ENCODE data around the gene SF3A1. TPM values are rescaled to one million over a fixed set of nuclear protein-coding genes. Genes with fewer than 3 reads are reported as not detected.

SF3A1 gene
- total and polyA plus RNA-seq, 2 of the 8 experiments (the other 6 are each of a cell fraction or from before 2014, with no cell fraction given), result 27.8 to 285 TPM

- Histone ChIP-seq H2AFZ (ENCODE audit: low read length) (no peak overlapping the region), H3K9me3 (ENCODE audit: insufficient read depth in 2 of 2, low read depth in 1 of 2, low read length in 1 of 2) (no peaks in the 10 kb centered on the region), H3K18ac (ENCODE audit: extremely low read depth, low read length) (no peak overlapping the region), H3K4me2 (ENCODE audit: insufficient read depth in 1 of 2, low read depth in 2 of 2, low read length in 2 of 2) (no peak overlapping the region), H3K79me1 (ENCODE audit: low read depth, low read length) (no peaks in the 10 kb centered on the region), H2BK15ac (ENCODE audit: low read length) (no peak overlapping the region), H3K9ac (replicated peaks in 1 of 4; ENCODE audit: extremely low read depth in 1 of 4, low read depth in 3 of 4, low read length in 3 of 4) (no peak overlapping the region), H4K91ac (replicated peaks; ENCODE audit: insufficient read length, low read length) (no peak overlapping the region), H3K27ac (ENCODE audit: low read depth, low read length) (no peak overlapping the region), H2AK5ac (ENCODE audit: low read depth, low read length) (no peak overlapping the region), H3K27me3 (replicated peaks in 1 of 4; ENCODE audit: control insufficient read depth in 3 of 4, extremely low read depth in 1 of 4, insufficient read depth in 3 of 4, low read length in 3 of 4) (no peaks in the 10 kb centered on the region), H3K23ac (ENCODE audit: insufficient read length) (no peak overlapping the region), H2BK20ac (ENCODE audit: low read length) (no peak overlapping the region), H3K14ac (ENCODE audit: insufficient read length) (no peak overlapping the region), H3K36me3 (ENCODE audit: control insufficient read depth in 2 of 4, insufficient read depth in 4 of 4, low read length in 3 of 4) (no peaks in the 10 kb centered on the region), H4K20me1 (replicated peaks in 1 of 2; ENCODE audit: control insufficient read depth in 1 of 2, insufficient read depth in 2 of 2, low read length in 2 of 2) (no peaks in the 10 kb centered on the region), H2BK5ac (ENCODE audit: low read depth, low read length) (no peak overlapping the region; the same call in 1 of the 2 replicates), H3K4ac (replicated peaks; ENCODE audit: insufficient read length, low read depth, low read length) (no peak overlapping the region), H2BK120ac (replicated peaks; ENCODE audit: low read depth, low read length) (no peak overlapping the region), H3K23me2 (ENCODE audit: low read depth, low read length) (no peaks in the 10 kb centered on the region), H3K79me2 (ENCODE audit: control insufficient read depth in 1 of 2, insufficient read depth in 2 of 2, low read length in 2 of 2) (no peaks in the 10 kb centered on the region), H3K56ac (replicated peaks; ENCODE audit: insufficient read length, low read depth, low read length) (no peak overlapping the region), H4K8ac (ENCODE audit: extremely low read depth, insufficient read depth, low read length) (no peak overlapping the region), H2BK12ac (ENCODE audit: low read depth, low read length) (no peak overlapping the region), H3K4me3 (ENCODE audit: extremely low read depth in 1 of 4, insufficient read depth in 2 of 4, low read depth in 3 of 4, low read length in 4 of 4) (no peak overlapping the region), H4K5ac (ENCODE audit: insufficient read length, low read depth, low read length) (no peak overlapping the region), H3K4me1 (replicated peaks in 1 of 4; ENCODE audit: control insufficient read depth in 3 of 4, insufficient read depth in 4 of 4, low read length in 3 of 4) (no peaks in the 10 kb centered on the region; a peak in 1 of 7 replicates)
- ChIA-PET CTCF (ENCODE audit: partially characterized antibody) (interaction anchor here (0.9 to 5.7 kb wide), 8 partner anchors 9 to 190 kb away, joined by 3 to 31 read pairs (median 5); partner anchors contain the start of genes CASTOR1 and TBC1D10A), POLR2A (ENCODE audit: partially characterized antibody) (interaction anchor here (0.8 kb wide), 1 partner anchor 58 kb away, joined by 3 read pairs; the partner anchor contains the start of genes CCDC157 and SF3A1)
- 90% methylated on average over 9 of the region's 9 CpGs; no CpG with 5 or more reads in 1 of the 2 experiments for WGBS, 2 experiments (ENCODE audit: extremely low coverage in 1 of 2, insufficient coverage in 1 of 2, insufficient read length in 1 of 2, insufficient replicate concordance in 2 of 2, low coverage in 1 of 2, low lambda C conversion rate in 2 of 2, missing lambda C conversion rate in 1 of 2)
- TF ChIP-seq SIN3A (conservative IDR thresholded peaks at IDR 0.05 in 1 of 2, IDR thresholded peaks at IDR 0.05 in 1 of 2; ENCODE audit: low read depth in 1 of 2, low read length in 2 of 2) (no peak), CBX8 (IDR thresholded peaks at IDR 0.05; ENCODE audit: borderline replicate concordance, low read depth, low read length) (no peak), CTCF (IDR thresholded peaks at IDR 0.05; ENCODE audit: control extremely low read depth in 1 of 3, insufficient read depth in 1 of 3, low read depth in 1 of 3, low read length in 3 of 3) (no peak), TEAD4 (IDR thresholded peaks at IDR 0.05; ENCODE audit: low read depth, low read length) (no peak)
- DNase-seq (ENCODE audit: low read depth in 1 of 2, low spot score in 2 of 2) (no peak), FAIRE-seq (no peak)
Measured at GRCh38 chr22:30297991-30298701, 58.5 kb downstream of the SF3A1 start.
